ENCODE data around the gene FGF22. TPM values are rescaled to one million over a fixed set of nuclear protein-coding genes. Genes with fewer than 3 reads are reported as not detected.

Gene FGF22
- total and polyA plus RNA-seq, 10 of the 15 experiments (the other 5 are each of a cell fraction or from before 2014, with no cell fraction given), result 0.05 TPM; not detected in 9

DNA sequence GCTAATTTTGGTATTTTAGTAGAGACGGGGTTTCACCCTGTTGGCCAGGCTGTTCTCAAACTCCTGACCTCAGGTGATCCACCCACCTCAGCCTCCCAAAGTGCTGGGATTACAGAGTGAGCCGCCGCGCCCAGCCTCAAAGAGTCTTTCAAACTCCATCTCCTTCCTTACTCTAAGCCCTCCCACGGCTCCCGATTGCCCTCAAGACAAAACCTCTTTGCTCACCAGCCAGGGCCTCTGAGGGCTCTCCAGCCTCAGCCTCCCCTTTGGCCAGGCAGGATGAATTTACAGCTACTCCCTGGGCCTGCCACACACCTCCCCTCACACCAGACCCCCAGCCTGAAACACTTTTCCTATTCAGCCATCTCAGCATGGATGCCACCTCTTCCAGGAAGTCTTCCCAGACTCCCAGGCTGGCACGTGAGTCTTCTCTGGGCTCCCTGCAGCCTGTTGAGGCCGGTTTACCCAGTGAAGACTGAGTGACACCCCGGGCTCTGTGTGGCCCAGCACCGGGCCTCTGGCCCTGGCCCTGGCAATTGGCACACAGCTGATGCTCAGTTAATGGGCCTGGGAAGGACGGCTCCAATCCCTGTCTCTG is 48.0 kb downstream of the FGF22 start:
- in situ Hi-C loops (cut with MboI), result no loop called here
- no peaks in the 10 kb centered on the region for H3K36me3 ChIP-seq (ENCODE audit: control insufficient read depth in 2 of 2, insufficient read depth in 2 of 2, low read length in 1 of 2)
- POLR2A ChIA-PET, result no interaction called here

More for the DNA sequence above, 48.0 kb downstream of the FGF22 start:
- Histone ChIP-seq H3K9me3 (replicated peaks; ENCODE audit: control insufficient read depth, insufficient read depth, low read length) (no peaks in the 10 kb centered on the region), H3K9ac (ENCODE audit: control insufficient read depth, insufficient read depth, low read length) (no peak overlapping the region), H3K27me3 (replicated peaks in 1 of 2; ENCODE audit: control insufficient read depth in 2 of 2, insufficient read depth in 2 of 2, low read length in 1 of 2) (no peaks in the 10 kb centered on the region), H4K20me1 (ENCODE audit: control insufficient read depth, insufficient read depth) (no peaks in the 10 kb centered on the region), H3K4me1 (ENCODE audit: control insufficient read depth, insufficient read depth, low read length) (no peaks in the 10 kb centered on the region), H3K27ac (ENCODE audit: control insufficient read depth, insufficient read depth) (no peak overlapping the region), H2AFZ (ENCODE audit: control insufficient read depth, low read depth, low read length) (no peak overlapping the region), H3K4me2 (ENCODE audit: control insufficient read depth, insufficient read depth) (no peak overlapping the region), H3K79me2 (ENCODE audit: control insufficient read depth, insufficient read depth, low read length) (no peaks in the 10 kb centered on the region), H3K4me3 (no peak overlapping the region)
- DNase-seq (ENCODE audit: low read depth, low spot score) (no peak), FAIRE-seq (no peak), ATAC-seq (no peak)
- RAD21 ChIA-PET (ENCODE audit: unreplicated experiment), result no interaction called here
- SMC1A ChIA-PET (ENCODE audit: uncharacterized antibody, unreplicated experiment), result no interaction called here
- intact Hi-C loops (cut with micrococcal nuclease; ENCODE audit: unreplicated experiment), result no loop called here
- CTCF ChIA-PET, result no interaction called here
- TF ChIP-seq POU2F2 (IDR thresholded peaks at IDR 0.05; ENCODE audit: borderline replicate concordance, low read depth, low read length) (no peak), CBX3 (IDR thresholded peaks at IDR 0.05; ENCODE audit: borderline replicate concordance, low read depth) (no peak), YBX1 (IDR thresholded peaks at IDR 0.05) (no peak), HCFC1 (IDR thresholded peaks at IDR 0.05; ENCODE audit: low read length) (no peak), POLR2AphosphoS5 (IDR thresholded peaks at IDR 0.05; ENCODE audit: low read length) (no peak), RAD21 (IDR thresholded peaks at IDR 0.05; ENCODE audit: insufficient read depth, low read depth, low read length) (no peak), BHLHE40 (IDR thresholded peaks at IDR 0.05; ENCODE audit: borderline replicate concordance in 1 of 2, low read depth in 2 of 2, low read length in 1 of 2) (no peak), RELA (IDR thresholded peaks at IDR 0.05; ENCODE audit: borderline replicate concordance, partially characterized antibody) (no peak), NFXL1 (IDR thresholded peaks at IDR 0.05; ENCODE audit: borderline replicate concordance) (no peak), CHD2 (IDR thresholded peaks at IDR 0.05; ENCODE audit: borderline replicate concordance, low read depth, low read length) (no peak), ZSCAN29 (IDR thresholded peaks at IDR 0.05) (no peak), HDGF (IDR thresholded peaks at IDR 0.05) (no peak)
- TF ChIP-seq, protein P1, sequence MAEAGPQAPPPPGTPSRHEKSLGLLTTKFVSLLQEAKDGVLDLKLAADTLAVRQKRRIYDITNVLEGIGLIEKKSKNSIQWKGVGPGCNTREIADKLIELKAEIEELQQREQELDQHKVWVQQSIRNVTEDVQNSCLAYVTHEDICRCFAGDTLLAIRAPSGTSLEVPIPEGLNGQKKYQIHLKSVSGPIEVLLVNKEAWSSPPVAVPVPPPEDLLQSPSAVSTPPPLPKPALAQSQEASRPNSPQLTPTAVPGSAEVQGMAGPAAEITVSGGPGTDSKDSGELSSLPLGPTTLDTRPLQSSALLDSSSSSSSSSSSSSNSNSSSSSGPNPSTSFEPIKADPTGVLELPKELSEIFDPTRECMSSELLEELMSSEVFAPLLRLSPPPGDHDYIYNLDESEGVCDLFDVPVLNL (IDR thresholded peaks at IDR 0.05; ENCODE audit: low read depth, low read length), result no peak
- TF ChIP-seq, protein P2, sequence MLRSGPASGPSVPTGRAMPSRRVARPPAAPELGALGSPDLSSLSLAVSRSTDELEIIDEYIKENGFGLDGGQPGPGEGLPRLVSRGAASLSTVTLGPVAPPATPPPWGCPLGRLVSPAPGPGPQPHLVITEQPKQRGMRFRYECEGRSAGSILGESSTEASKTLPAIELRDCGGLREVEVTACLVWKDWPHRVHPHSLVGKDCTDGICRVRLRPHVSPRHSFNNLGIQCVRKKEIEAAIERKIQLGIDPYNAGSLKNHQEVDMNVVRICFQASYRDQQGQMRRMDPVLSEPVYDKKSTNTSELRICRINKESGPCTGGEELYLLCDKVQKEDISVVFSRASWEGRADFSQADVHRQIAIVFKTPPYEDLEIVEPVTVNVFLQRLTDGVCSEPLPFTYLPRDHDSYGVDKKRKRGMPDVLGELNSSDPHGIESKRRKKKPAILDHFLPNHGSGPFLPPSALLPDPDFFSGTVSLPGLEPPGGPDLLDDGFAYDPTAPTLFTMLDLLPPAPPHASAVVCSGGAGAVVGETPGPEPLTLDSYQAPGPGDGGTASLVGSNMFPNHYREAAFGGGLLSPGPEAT (IDR thresholded peaks at IDR 0.05; ENCODE audit: low read depth), result no peak
- TF ChIP-seq, protein P3, sequence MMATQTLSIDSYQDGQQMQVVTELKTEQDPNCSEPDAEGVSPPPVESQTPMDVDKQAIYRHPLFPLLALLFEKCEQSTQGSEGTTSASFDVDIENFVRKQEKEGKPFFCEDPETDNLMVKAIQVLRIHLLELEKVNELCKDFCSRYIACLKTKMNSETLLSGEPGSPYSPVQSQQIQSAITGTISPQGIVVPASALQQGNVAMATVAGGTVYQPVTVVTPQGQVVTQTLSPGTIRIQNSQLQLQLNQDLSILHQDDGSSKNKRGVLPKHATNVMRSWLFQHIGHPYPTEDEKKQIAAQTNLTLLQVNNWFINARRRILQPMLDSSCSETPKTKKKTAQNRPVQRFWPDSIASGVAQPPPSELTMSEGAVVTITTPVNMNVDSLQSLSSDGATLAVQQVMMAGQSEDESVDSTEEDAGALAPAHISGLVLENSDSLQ (IDR thresholded peaks at IDR 0.05), result no peak
- TF ChIP-seq, protein P4, sequence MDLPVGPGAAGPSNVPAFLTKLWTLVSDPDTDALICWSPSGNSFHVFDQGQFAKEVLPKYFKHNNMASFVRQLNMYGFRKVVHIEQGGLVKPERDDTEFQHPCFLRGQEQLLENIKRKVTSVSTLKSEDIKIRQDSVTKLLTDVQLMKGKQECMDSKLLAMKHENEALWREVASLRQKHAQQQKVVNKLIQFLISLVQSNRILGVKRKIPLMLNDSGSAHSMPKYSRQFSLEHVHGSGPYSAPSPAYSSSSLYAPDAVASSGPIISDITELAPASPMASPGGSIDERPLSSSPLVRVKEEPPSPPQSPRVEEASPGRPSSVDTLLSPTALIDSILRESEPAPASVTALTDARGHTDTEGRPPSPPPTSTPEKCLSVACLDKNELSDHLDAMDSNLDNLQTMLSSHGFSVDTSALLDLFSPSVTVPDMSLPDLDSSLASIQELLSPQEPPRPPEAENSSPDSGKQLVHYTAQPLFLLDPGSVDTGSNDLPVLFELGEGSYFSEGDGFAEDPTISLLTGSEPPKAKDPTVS (IDR thresholded peaks at IDR 0.05; ENCODE audit: low read depth, low read length), result no peak
- BruUV-seq (replicated peaks), result no TSS peak
- 61% methylated on average over 11 of the region's 11 CpGs for WGBS (ENCODE audit: insufficient coverage, insufficient replicate concordance, low lambda C conversion rate, missing lambda C conversion rate)

Data from GM12878 (cell line).